B cell (primary cell): ENCODE data around the gene RPS6KA4. TPM values are rescaled to one million over a fixed set of nuclear protein-coding genes. Genes with fewer than 3 reads are reported as not detected.
A peak's percentile ranks its signal among the peaks of the same experiment; 100 is the strongest.

ENCODE experiments used
- ATAC-seq: fragments of 200-7000 bp; cut with Tn5 transposase; one replicate; pipeline ENCODE4 v1.10.0; 2021; ENCODE audit warnings: low read depth, mild to moderate bottlenecking, moderate number of reproducible peaks, moderate library complexity
- CTCF ChIA-PET: fragments of 350-600 bp; sonication (Branson Sonifier 250); formaldehyde crosslinking; loops from one replicate; lab custom pipeline; 2021; ENCODE audit warnings: antibody characterized with exemption, inconsistent platforms; lab: Charles Lee
- POLR2A ChIA-PET: fragments of 350-600 bp; sonication (Branson Sonifier 250); formaldehyde crosslinking; loops from one replicate; lab custom pipeline; 2021; ENCODE audit warnings: antibody characterized with exemption; lab: Charles Lee
- DNase-seq: peaks from one replicate; pipeline ENCODE4 v3.0.0; 2013
- H2AFZ ChIP-seq: 2 replicates; pipeline ENCODE4 v1.6.1; 2012; ENCODE audit warnings: mild to moderate bottlenecking, low read depth, low read length; ENCODE audit not compliant: insufficient read depth, poor library complexity, severe bottlenecking
- H3K27ac ChIP-seq, 2 donors: 1 replicate in 1 of 2; 2 replicates in 1 of 2; pipeline ENCODE4 v1.5.1; 2012 to 2013; ENCODE audit warnings: low read length in 2 of 2, mild to moderate bottlenecking in 2 of 2, moderate library complexity in 1 of 2
- H3K27me3 ChIP-seq, 4 experiments: fragments of 200-600 bp in 1 of 4; sonication (generic) in 1 of 4; replicated peaks in 1 of 4; 1 replicate in 2 of 4; 2 replicates in 2 of 4; pipeline versions ENCODE4 v1.6.1 to v1.7.0; 2013 to 2016; ENCODE audit warnings: low read length in 3 of 4, mild to moderate bottlenecking in 2 of 4, mixed read lengths in 1 of 4, moderate library complexity in 1 of 4; ENCODE audit not compliant: insufficient read depth in 4 of 4, control insufficient read depth in 3 of 4; ENCODE audit errors: control extremely low read depth in 1 of 4
- H3K36me3 ChIP-seq, 2 experiments: replicated peaks in 1 of 2; 1 replicate in 1 of 2; 2 replicates in 1 of 2; pipeline versions ENCODE4 v1.6.1 to v1.7.1; 2013; ENCODE audit warnings: low read length in 1 of 2; ENCODE audit not compliant: insufficient read depth in 2 of 2, control insufficient read depth in 1 of 2; ENCODE audit errors: control extremely low read depth in 1 of 2, extremely low read depth in 1 of 2
- H3K4me1 ChIP-seq, 2 donors: fragments of 200-600 bp in 1 of 2; sonication (generic) in 1 of 2; 1 replicate in 1 of 2; 2 replicates in 1 of 2; pipeline versions ENCODE4 v1.5.1 to v1.6.1; 2013 to 2017; ENCODE audit warnings: low read length in 2 of 2; ENCODE audit not compliant: control insufficient read depth in 2 of 2, insufficient read depth in 2 of 2
- H3K4me2 ChIP-seq: replicated peaks from 2 replicates; pipeline ENCODE3; 2012; ENCODE audit warnings: mild to moderate bottlenecking, low read depth, low read length; ENCODE audit not compliant: poor library complexity, severe bottlenecking
- H3K4me3 ChIP-seq, 5 experiments: fragments of 200-600 bp in 1 of 5; sonication (generic) in 1 of 5; 1 replicate in 3 of 5; 2 replicates in 2 of 5; pipeline versions ENCODE4 v1.5.1 to v1.7.0; 2011 to 2016; ENCODE audit warnings: low read length in 4 of 5, mild to moderate bottlenecking in 4 of 5, low read depth in 2 of 5, control low read depth in 1 of 5, moderate library complexity in 1 of 5; ENCODE audit not compliant: insufficient read depth in 1 of 5; ENCODE audit errors: control extremely low read depth in 1 of 5, extremely low read depth in 1 of 5
- H3K79me2 ChIP-seq: fragments of 200-600 bp; sonication (generic); one replicate; pipeline ENCODE4 v1.6.0; 2016; ENCODE audit warnings: low read length; ENCODE audit not compliant: control insufficient read depth, insufficient read depth
- H3K9ac ChIP-seq: fragments of 200-600 bp; sonication (generic); 2 replicates; pipeline ENCODE4 v1.6.1; 2017; ENCODE audit warnings: mild to moderate bottlenecking, low read length, moderate library complexity
- H3K9me3 ChIP-seq, 3 donors: one replicate each; pipeline versions ENCODE4 v1.6.1 to v1.7.1; 2013; ENCODE audit warnings: low read length in 2 of 3; ENCODE audit not compliant: control insufficient read depth in 2 of 3, insufficient read depth in 1 of 3; ENCODE audit errors: control extremely low read depth in 1 of 3
- H4K20me1 ChIP-seq: 2 replicates; pipeline ENCODE4 v1.6.0; 2012; ENCODE audit warnings: mild to moderate bottlenecking, low read length; ENCODE audit not compliant: insufficient read depth, control insufficient read depth, poor library complexity, severe bottlenecking
- H3K27ac Mint-ChIP-seq: one replicate; pipeline ENCODE4 v1.8.0; 2021; ENCODE audit warnings: mixed read lengths
- H3K27me3 Mint-ChIP-seq: one replicate; pipeline ENCODE4 v1.8.0; 2021; ENCODE audit warnings: mixed read lengths
- H3K4me1 Mint-ChIP-seq: one replicate; pipeline ENCODE4 v1.8.0; 2021; ENCODE audit warnings: mixed read lengths
- H3K4me3 Mint-ChIP-seq: one replicate; pipeline ENCODE4 v1.8.0; 2021; ENCODE audit warnings: mixed read lengths
- H3K9me3 Mint-ChIP-seq: one replicate; pipeline ENCODE4 v1.8.0; 2022; ENCODE audit warnings: mixed read lengths; ENCODE audit not compliant: insufficient read depth
- CTCF ChIP-seq: fragments of 200-600 bp; IDR thresholded peaks from one replicate; pipeline ENCODE4 v1.8.0; 2022; ENCODE audit warnings: antibody characterized with exemption, mild to moderate bottlenecking
- EZH2 ChIP-seq: IDR thresholded peaks from 2 replicates; pipeline ENCODE4 v1.6.1; 2012; ENCODE audit warnings: borderline replicate concordance, low read depth, mild to moderate bottlenecking, moderate library complexity, low read length; ENCODE audit not compliant: insufficient read depth, poor library complexity, severe bottlenecking
- WGBS: methylation state at CpG from one replicate; pipeline ENCODE4 v1.1.5; 2013; ENCODE audit warnings: missing lambda C conversion rate; ENCODE audit not compliant: insufficient coverage; 5-methylcytosine and 5-hydroxymethylcytosine counted together
- intact Hi-C: fragments of 100-400 bp; cut with micrococcal nuclease; formaldehyde crosslinking; loops from one replicate; pipeline ENCODE4 v1.10.0; 2022
- polyA plus RNA-seq: library from polyadenylated mRNA; depleted of rRNA; stranded (reverse); fragments of >200 nt; gene quantifications from 2 replicates; pipeline ENCODE4 v1.2.3, GENCODE V29; 2012
- total RNA-seq, 2 donors: library from RNA; stranded (reverse); fragments of 120-200 nt in 1 of 2; gene quantifications; 1 replicate in 1 of 2; 2 replicates in 1 of 2; pipeline versions ENCODE4 v1.2.3 to v1.2.4, GENCODE V29; 2013 to 2022

Gene RPS6KA4
- total and polyA plus RNA-seq, 2 donors (not counting 1 experiment from before 2014, with no cell fraction given), result 22.6 to 32.5 TPM

- intact Hi-C loops, result loop anchor here (1.0 to 5.0 kb wide), 7 partner anchors 11 to 426 kb away; partner anchors contain the start of genes ESRRA, GPR137 and RASGRP2
- Histone ChIP-seq H3K27me3 (no peaks in the 10 kb centered on the region), H3K9ac (peak overlapping the region; percentile 95), H3K36me3 (peaks cover 0 to 29% of the 10 kb centered on the region in 2 experiments), H3K4me3 (peak overlapping the region; percentile 19 to 95 (median 76)), H3K9me3 (no peaks in the 10 kb centered on the region), H3K27ac (peak overlapping the region; percentile 99 to 100), H3K4me1 (peaks cover 8 to 26% of the 10 kb centered on the region in 2 donors), H3K79me2 (peaks cover 23% of the 10 kb centered on the region), H3K4me2 (peak overlapping the region; percentile 99), H2AFZ (peak overlapping the region; percentile 89), H4K20me1 (peaks cover 14% of the 10 kb centered on the region)
- peak; percentile 5 for ATAC-seq
- Mint-ChIP-seq H3K27ac (peak overlapping the region; percentile 100), H3K27me3 (no peaks in the 10 kb centered on the region), H3K4me1 (peaks cover 38% of the 10 kb centered on the region), H3K4me3 (peak overlapping the region; percentile 98), H3K9me3 (no peaks in the 10 kb centered on the region)
- 5% methylated on average over 29 of the region's 32 CpGs for WGBS
- no peak for DNase-seq
- ChIA-PET POLR2A (interaction anchor here (1.0 to 2.6 kb wide), 18 partner anchors 12 to 1475 kb away, joined by 3 to 50 read pairs (median 7); partner anchors contain the start of genes BAD, CCDC88B, ESRRA and FAU), CTCF (interaction anchor here (0.6 to 4.7 kb wide), 27 partner anchors 12 to 534 kb away, joined by 3 to 188 read pairs (median 8); partner anchors contain the start of genes BAD, CATSPERZ, CCDC88B and ESRRA)
- TF ChIP-seq CTCF (peak; percentile 67), EZH2 (no peak)
These were observed 42.2 kb upstream of the RPS6KA4 start for GRCh38 chr11:64316672-64317324.
